HG03378 (cell line): ENCODE measurements around the gene C19orf38.
"Not testable (repeated sequence)": the region's sequence is repeated elsewhere in the genome, so short reads cannot be mapped to it uniquely, and the experiment has no call there.

Experiments used
- ATAC-seq: cut with Tn5 transposase; IDR thresholded peaks from one replicate; pipeline ENCODE4 v1.9.1; 2021; ENCODE audit warnings: mild to moderate bottlenecking, moderate library complexity; ENCODE audit not compliant: unreplicated experiment

C19orf38 gene

GRCh38 chr19:10820173-10820572 lies 28.0 kb upstream of the C19orf38 start:
- no peak for ATAC-seq

GRCh38 chr19:10823690-10824089 lies 24.5 kb upstream of the C19orf38 start:
- ATAC-seq = no peak

- no peak for ATAC-seq
These were observed 22.0 kb upstream of the C19orf38 start for GRCh38 chr19:10826231-10826630.

- no peak for ATAC-seq
These were observed 21.4 kb upstream of the C19orf38 start for GRCh38 chr19:10826846-10827245.

- ATAC-seq = no peak
These were observed 19.0 kb upstream of the C19orf38 start for GRCh38 chr19:10828981-10829821.

GRCh38 chr19:10829967-10830366 lies 18.2 kb upstream of the C19orf38 start:
- no peak for ATAC-seq

- ATAC-seq = no peak
These were observed 17.8 kb upstream of the C19orf38 start for GRCh38 chr19:10830370-10830769.

- ATAC-seq = no peak
These were observed 17.1 kb upstream of the C19orf38 start for GRCh38 chr19:10830931-10831779.

- ATAC-seq = no peak
These were observed 16.0 kb upstream of the C19orf38 start for GRCh38 chr19:10831987-10832938.

GRCh38 chr19:10832939-10833296 lies 15.3 kb upstream of the C19orf38 start:
- no peak for ATAC-seq

- no peak for ATAC-seq
These were observed 13.0 kb upstream of the C19orf38 start for GRCh38 chr19:10835089-10835753.

- peak; percentile 48 for ATAC-seq
These were observed 12.3 kb upstream of the C19orf38 start, which contains the start of gene TMED1 for GRCh38 chr19:10835754-10836478. Gene TMED1, minus strand, starts transcription at chr19:10836212. Its CDS starts 21 bp downstream, at chr19:10836191.

GRCh38 chr19:10836479-10837330 lies 11.5 kb upstream of the C19orf38 start:
- ATAC-seq = peak; percentile 13

GRCh38 chr19:10837649-10838048 lies 10.6 kb upstream of the C19orf38 start:
- not testable (repeated sequence) for ATAC-seq

GRCh38 chr19:10838377-10838776 lies 9.8 kb upstream of the C19orf38 start:
- ATAC-seq = no peak

GRCh38 chr19:10839114-10840050 lies 8.8 kb upstream of the C19orf38 start:
- ATAC-seq = no peak

GRCh38 chr19:10842788-10843187 lies 5.4 kb upstream of the C19orf38 start:
- ATAC-seq = no peak
